Fibroblast of lung (primary cell): Measurements from ENCODE around the gene TMEM119. TPM values are rescaled to one million over a fixed set of nuclear protein-coding genes. Genes with fewer than 3 reads are reported as not detected.
"Not testable (repeated sequence)": the region's sequence is repeated elsewhere in the genome, so short reads cannot be mapped to it uniquely, and the experiment has no call there.

Experiments
- DNase-seq, 2 donors: peaks; one replicate each; pipeline versions ENCODE4 v3.0.0 to v3.0.0-alpha.2; 2010; ENCODE audit warnings: low read depth in 2 of 2
- H2AFZ ChIP-seq: 2 replicates; pipeline ENCODE4 v1.5.1; 2012; ENCODE audit warnings: low read length, control low read depth, inconsistent platforms
- H3K27ac ChIP-seq: 2 replicates; pipeline ENCODE4 v1.5.1; 2011; ENCODE audit warnings: low read length, control low read depth; ENCODE audit not compliant: insufficient read depth
- H3K27me3 ChIP-seq: 2 replicates; pipeline ENCODE4 v1.5.1; 2011; ENCODE audit warnings: mild to moderate bottlenecking, low read length; ENCODE audit not compliant: control insufficient read depth, insufficient read depth
- H3K36me3 ChIP-seq: 2 replicates; pipeline ENCODE4 v1.5.1; 2011; ENCODE audit warnings: low read length; ENCODE audit not compliant: control insufficient read depth, insufficient read depth
- H3K4me1 ChIP-seq: 2 replicates; pipeline ENCODE4 v1.5.1; 2011; ENCODE audit warnings: low read length; ENCODE audit not compliant: control insufficient read depth, insufficient read depth; ENCODE audit errors: extremely low read depth
- H3K4me2 ChIP-seq: 2 replicates; pipeline ENCODE4 v1.5.1; 2011; ENCODE audit warnings: low read length, control low read depth; ENCODE audit not compliant: insufficient read depth; ENCODE audit errors: extremely low read depth
- H3K4me3 ChIP-seq, 4 experiments: fragments of 200-600 bp in 1 of 4; sonication (generic) in 1 of 4; replicated peaks in 1 of 4; 2 replicates each; pipeline ENCODE4 v1.5.1; 2011 to 2016; ENCODE audit warnings: low read length in 4 of 4, low read depth in 3 of 4, mild to moderate bottlenecking in 3 of 4, control low read depth in 2 of 4, inconsistent platforms in 1 of 4, mixed read lengths in 1 of 4; ENCODE audit not compliant: insufficient read depth in 1 of 4; ENCODE audit errors: control extremely low read depth in 1 of 4
- H3K79me2 ChIP-seq: 2 replicates; pipeline ENCODE4 v1.5.1; 2012; ENCODE audit warnings: mild to moderate bottlenecking, low read length, inconsistent platforms; ENCODE audit not compliant: control insufficient read depth, insufficient read depth
- H3K9ac ChIP-seq: 2 replicates; pipeline ENCODE4 v1.5.1; 2011; ENCODE audit warnings: mild to moderate bottlenecking, low read length, control low read depth; ENCODE audit not compliant: insufficient read depth
- H3K9me3 ChIP-seq: 2 replicates; pipeline ENCODE4 v1.5.1; 2012; ENCODE audit warnings: low read depth, low read length; ENCODE audit not compliant: control insufficient read depth, insufficient read depth
- H4K20me1 ChIP-seq: 2 replicates; pipeline ENCODE4 v1.5.1; 2011; ENCODE audit warnings: low read length; ENCODE audit not compliant: control insufficient read depth, insufficient read depth; ENCODE audit errors: extremely low read depth
- EZH2 ChIP-seq: IDR thresholded peaks from 2 replicates; pipeline ENCODE4 v1.5.1; 2012; ENCODE audit warnings: low read length, control low read depth, mild to moderate bottlenecking; ENCODE audit errors: missing control alignments
- polyA plus RNA-seq, 2 donors: library from polyadenylated mRNA; depleted of rRNA in 1 of 2; stranded (reverse) in 1 of 2; unstranded in 1 of 2; fragments of >200 nt; gene quantifications; 2 replicates each; pipeline ENCODE4 v1.2.1, GENCODE V29; 2011 to 2012; ENCODE audit warnings: missing spikeins in 1 of 2
- total RNA-seq: library from RNA; depleted of rRNA; stranded (reverse); fragments of >200 nt; gene quantifications from 2 replicates; pipeline ENCODE4 v1.2.1, GENCODE V29; 2014
- TF ChIP-seq, protein P1 (sequence below), 2 donors: IDR thresholded peaks in 1 of 2; conservative IDR thresholded peaks in 1 of 2; 1 replicate in 1 of 2; 2 replicates in 1 of 2; pipeline ENCODE4 v1.5.1; 2011 to 2012; ENCODE audit warnings: low read length in 2 of 2, control low read depth in 1 of 2, inconsistent platforms in 1 of 2, low read depth in 1 of 2, mild to moderate bottlenecking in 1 of 2

Gene TMEM119
- total and polyA plus RNA-seq, 2 donors (not counting 1 experiment from before 2014, with no cell fraction given): 154 to 358 TPM

DNA sequence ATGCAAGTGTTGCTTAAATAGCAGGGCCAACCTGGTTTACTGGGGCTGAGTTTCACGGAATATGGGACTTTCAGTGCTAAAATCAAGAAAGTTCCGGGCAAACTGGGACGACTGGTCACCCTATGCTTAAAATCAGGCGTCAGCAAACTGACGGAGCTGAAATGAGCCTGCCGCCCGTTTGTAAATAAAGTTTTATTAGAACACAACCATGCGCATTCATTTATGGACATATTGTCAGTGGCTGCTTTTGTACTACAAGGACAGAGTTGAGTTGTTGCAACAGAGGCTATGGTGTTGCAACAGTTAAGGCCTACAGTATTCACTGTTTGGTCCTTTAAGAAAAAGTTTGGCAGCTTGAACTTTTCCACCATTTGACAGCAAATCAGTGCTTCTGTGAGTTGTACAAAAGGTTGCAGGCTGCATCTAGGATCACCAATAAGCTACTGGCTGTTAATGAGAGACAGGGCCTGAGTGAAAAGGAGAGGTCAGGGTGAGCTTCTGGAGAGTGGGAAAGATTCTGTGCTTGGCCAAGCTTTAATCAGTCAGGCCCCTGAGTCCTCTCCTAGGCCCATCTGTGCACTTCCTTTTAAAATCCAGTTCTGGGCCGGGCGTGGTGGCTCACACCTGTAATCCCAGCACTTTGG is 22.5 kb upstream of the TMEM119 start:
- Histone ChIP-seq H3K9me3 (no peaks in the 10 kb centered on the region), H2AFZ (no peak overlapping the region), H3K4me1 (no peaks in the 10 kb centered on the region), H3K4me3 (no peak overlapping the region), H3K79me2 (no peaks in the 10 kb centered on the region), H3K9ac (no peak overlapping the region), H3K36me3 (no peaks in the 10 kb centered on the region), H3K4me2 (no peak overlapping the region), H3K27ac (no peak overlapping the region), H3K27me3 (no peaks in the 10 kb centered on the region), H4K20me1 (no peaks in the 10 kb centered on the region)
- DNase-seq: peak in 1 of 2 donors; percentile 96
- TF ChIP-seq, protein P1, sequence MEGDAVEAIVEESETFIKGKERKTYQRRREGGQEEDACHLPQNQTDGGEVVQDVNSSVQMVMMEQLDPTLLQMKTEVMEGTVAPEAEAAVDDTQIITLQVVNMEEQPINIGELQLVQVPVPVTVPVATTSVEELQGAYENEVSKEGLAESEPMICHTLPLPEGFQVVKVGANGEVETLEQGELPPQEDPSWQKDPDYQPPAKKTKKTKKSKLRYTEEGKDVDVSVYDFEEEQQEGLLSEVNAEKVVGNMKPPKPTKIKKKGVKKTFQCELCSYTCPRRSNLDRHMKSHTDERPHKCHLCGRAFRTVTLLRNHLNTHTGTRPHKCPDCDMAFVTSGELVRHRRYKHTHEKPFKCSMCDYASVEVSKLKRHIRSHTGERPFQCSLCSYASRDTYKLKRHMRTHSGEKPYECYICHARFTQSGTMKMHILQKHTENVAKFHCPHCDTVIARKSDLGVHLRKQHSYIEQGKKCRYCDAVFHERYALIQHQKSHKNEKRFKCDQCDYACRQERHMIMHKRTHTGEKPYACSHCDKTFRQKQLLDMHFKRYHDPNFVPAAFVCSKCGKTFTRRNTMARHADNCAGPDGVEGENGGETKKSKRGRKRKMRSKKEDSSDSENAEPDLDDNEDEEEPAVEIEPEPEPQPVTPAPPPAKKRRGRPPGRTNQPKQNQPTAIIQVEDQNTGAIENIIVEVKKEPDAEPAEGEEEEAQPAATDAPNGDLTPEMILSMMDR (conservative IDR thresholded peaks at IDR 0.05 in 1 of 2, IDR thresholded peaks at IDR 0.05 in 1 of 2; ENCODE audit: low read depth in 1 of 2, low read length in 2 of 2): no peak
- TF ChIP-seq EZH2: no peak

DNA sequence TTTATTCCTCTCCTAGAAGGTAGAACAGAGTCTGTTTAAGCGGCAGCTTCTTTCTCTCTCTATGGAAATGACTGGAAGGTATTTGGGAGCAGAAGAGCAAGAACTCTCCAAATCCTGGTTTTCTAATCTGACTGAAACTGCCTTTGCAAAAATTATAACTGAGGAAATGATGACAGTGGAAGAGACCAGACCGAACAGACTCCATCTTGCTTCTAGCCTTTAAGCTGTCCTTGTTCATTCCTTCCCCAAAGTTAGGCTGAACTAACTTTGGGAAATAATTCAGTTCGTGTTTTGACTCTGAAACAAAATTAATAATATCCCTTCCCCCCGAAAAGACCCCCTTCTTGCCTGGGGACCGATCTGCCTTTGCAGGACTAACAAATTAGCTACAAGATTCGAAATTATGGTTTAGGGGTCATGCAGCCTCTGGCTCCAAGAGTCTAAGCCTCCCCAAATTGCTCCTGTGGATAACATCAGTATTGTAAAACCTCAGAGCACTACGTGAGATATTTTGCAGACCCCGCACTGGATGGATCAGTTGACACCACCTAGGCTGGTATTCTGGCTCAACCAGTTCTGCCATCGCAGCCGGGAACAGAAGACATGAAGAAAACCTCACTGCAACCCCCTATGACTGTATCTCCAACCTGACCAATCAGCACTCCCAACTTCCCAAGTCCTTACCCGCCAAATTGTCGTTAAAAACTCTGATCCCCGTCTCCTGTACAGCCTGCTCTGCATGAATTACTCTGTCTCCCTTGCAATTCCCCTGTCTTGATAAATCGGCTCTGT is 21.7 kb upstream of the TMEM119 start:
- no peak overlapping the region for H3K9ac ChIP-seq
- H3K4me3 ChIP-seq: no peak overlapping the region
- H3K27me3 ChIP-seq: no peaks in the 10 kb centered on the region
- no peaks in the 10 kb centered on the region for H3K9me3 ChIP-seq
- H3K36me3 ChIP-seq: no peaks in the 10 kb centered on the region
- no peak overlapping the region for H3K4me2 ChIP-seq
- no peak overlapping the region for H3K27ac ChIP-seq
- H4K20me1 ChIP-seq: no peaks in the 10 kb centered on the region
- no peak for TF ChIP-seq EZH2
- TF ChIP-seq, protein P1 (conservative IDR thresholded peaks at IDR 0.05 in 1 of 2, IDR thresholded peaks at IDR 0.05 in 1 of 2; ENCODE audit: low read depth in 1 of 2, low read length in 2 of 2): no peak
- no peaks in the 10 kb centered on the region for H3K4me1 ChIP-seq
- H2AFZ ChIP-seq: no peak overlapping the region
- no peaks in the 10 kb centered on the region for H3K79me2 ChIP-seq
- no peak for DNase-seq

DNA sequence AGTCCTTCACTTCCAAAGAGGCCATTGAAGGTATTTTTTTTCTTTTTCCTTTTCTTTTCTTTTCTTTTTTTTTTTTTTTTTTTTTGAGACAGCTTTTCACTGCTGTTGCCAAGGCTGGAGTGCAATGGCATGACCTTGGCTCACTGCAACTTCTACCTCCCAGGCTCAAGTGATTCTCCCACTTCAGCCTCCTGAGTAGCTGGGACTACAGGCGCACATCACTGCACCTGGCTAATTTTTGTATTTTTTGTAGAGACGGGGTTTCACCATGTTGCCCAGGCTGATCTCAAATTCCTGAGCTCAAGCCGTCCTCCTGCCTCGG is 21.0 kb upstream of the TMEM119 start:
- H2AFZ ChIP-seq, H3K4me1 ChIP-seq, H4K20me1 ChIP-seq, H3K36me3 ChIP-seq, H3K9ac ChIP-seq, H3K9me3 ChIP-seq, H3K4me3 ChIP-seq, H3K27ac ChIP-seq, H3K27me3 ChIP-seq, H3K79me2 ChIP-seq, DNase-seq, H3K4me2 ChIP-seq: not testable (repeated sequence)
